SU-DHL-6 (cell line): ENCODE measurements around the gene RAB11A.

Experiments used
- H2AFZ ChIP-seq: fragments of 200-600 bp; sonication (generic); 2 replicates; pipeline ENCODE4 v1.6.1; 2014; ENCODE audit warnings: low read depth, mild to moderate bottlenecking, moderate library complexity, mixed read lengths, antibody characterized with exemption, low read length; ENCODE audit not compliant: severe bottlenecking
- H3F3A ChIP-seq: fragments of 200-600 bp; shearing (Covaris generic); 2 replicates; pipeline ENCODE4 v1.6.0; 2016; ENCODE audit warnings: antibody characterized with exemption, mild to moderate bottlenecking; ENCODE audit not compliant: insufficient read depth
- H3K27ac ChIP-seq: fragments of 200-600 bp; sonication (generic); 2 replicates; pipeline ENCODE4 v1.5.1; 2016; ENCODE audit warnings: low read depth, mild to moderate bottlenecking, low read length, moderate library complexity, mixed read lengths
- H3K27me3 ChIP-seq: fragments of 200-600 bp; sonication (generic), shearing (Covaris generic); 2 replicates; pipeline ENCODE4 v1.6.0; 2014; ENCODE audit warnings: mild to moderate bottlenecking, low read length
- H3K36me3 ChIP-seq: fragments of 200-600 bp; sonication (generic); 2 replicates; pipeline ENCODE4 v1.6.1; 2014; ENCODE audit warnings: mild to moderate bottlenecking, low read length, mixed read lengths
- H3K4me2 ChIP-seq: fragments of 300-600, 200-600 bp; shearing (Covaris generic), sonication (generic); 2 replicates; pipeline ENCODE4 v1.6.0; 2014; ENCODE audit warnings: low read length, low read depth, mild to moderate bottlenecking; ENCODE audit not compliant: poor library complexity, severe bottlenecking
- H3K4me3 ChIP-seq: fragments of 200-600 bp; sonication (generic); 2 replicates; pipeline ENCODE4 v1.5.1; 2014; ENCODE audit warnings: antibody characterized with exemption, low read length, mild to moderate bottlenecking, mixed read lengths; ENCODE audit not compliant: insufficient read depth, poor library complexity, severe bottlenecking
- H3K79me2 ChIP-seq: fragments of 200-600 bp; sonication (generic); 2 replicates; pipeline ENCODE4 v1.6.1; 2014; ENCODE audit warnings: mild to moderate bottlenecking, low read length, moderate library complexity; ENCODE audit not compliant: insufficient read depth
- H3K9ac ChIP-seq: fragments of 200-600 bp; sonication (generic); 2 replicates; pipeline ENCODE4 v1.7.0; 2014; ENCODE audit warnings: mild to moderate bottlenecking, low read length
- H3K9me2 ChIP-seq: fragments of 200-600 bp; sonication (generic); replicated peaks from 2 replicates; pipeline ENCODE4 v1.6.1; 2014; ENCODE audit warnings: low read length; ENCODE audit not compliant: insufficient read depth
- H3K9me3 ChIP-seq: fragments of 200-600 bp; sonication (generic); 2 replicates; pipeline ENCODE4 v1.6.1; 2014; ENCODE audit warnings: low read length, mixed read lengths; ENCODE audit not compliant: insufficient read depth
- H4K20me1 ChIP-seq: fragments of 200-600 bp; sonication (generic); 2 replicates; pipeline ENCODE4 v1.6.1; 2014; ENCODE audit warnings: low read depth, mild to moderate bottlenecking, antibody characterized with exemption, low read length, moderate library complexity, mixed read lengths
- EZH2phosphoT487 ChIP-seq: fragments of 200-600 bp; sonication (generic), shearing (Covaris generic); conservative IDR thresholded peaks from 2 replicates; pipeline ENCODE4 v1.6.1; 2018; ENCODE audit warnings: mild to moderate bottlenecking, antibody characterized with exemption, low read length, moderate library complexity, mixed read lengths
- TF ChIP-seq, protein P1 (sequence below): fragments of 200-600 bp; sonication (generic); IDR thresholded peaks from one replicate; pipeline ENCODE4 v1.5.1; 2017; ENCODE audit warnings: antibody characterized with exemption, mild to moderate bottlenecking, low read length, moderate library complexity; ENCODE audit not compliant: insufficient read depth, poor library complexity, severe bottlenecking

RAB11A gene

DNA sequence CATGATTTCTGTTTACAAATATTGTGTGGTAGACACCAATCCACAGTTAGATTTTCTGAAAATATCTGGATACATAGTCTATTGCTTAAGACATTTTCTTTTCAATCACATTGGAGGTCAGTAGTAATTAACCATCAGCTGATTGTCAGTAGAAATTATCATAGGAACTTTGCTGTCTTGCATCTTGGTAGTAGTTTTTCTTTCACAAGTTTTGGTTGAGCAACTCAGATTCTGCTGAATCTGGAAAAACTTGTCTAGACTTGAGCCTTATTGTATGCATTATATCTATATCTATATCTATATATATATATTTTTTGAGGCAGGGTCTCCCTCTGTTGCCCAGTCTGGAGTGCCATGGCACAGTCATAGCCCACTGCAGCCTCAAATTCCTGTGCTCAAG is 4.0 kb downstream of the RAB11A start:
- H3K27ac ChIP-seq = no peak overlapping the region
- no peaks in the 10 kb centered on the region for H3K9me2 ChIP-seq
- peaks cover 6% of the 10 kb centered on the region; the same call in 1 of the 2 replicates for H3K36me3 ChIP-seq
- peaks cover 83% of the 10 kb centered on the region for H3K79me2 ChIP-seq
- H3K27me3 ChIP-seq = no peaks in the 10 kb centered on the region
- peaks cover 16% of the 10 kb centered on the region for H4K20me1 ChIP-seq
- peak overlapping the region; percentile 4 for H3K4me2 ChIP-seq
- no peak overlapping the region for H3K4me3 ChIP-seq
- H2AFZ ChIP-seq = no peak overlapping the region
- peaks cover 4% of the 10 kb centered on the region; the same call in 1 of the 2 replicates for H3F3A ChIP-seq
- no peaks in the 10 kb centered on the region for H3K9me3 ChIP-seq
- H3K9ac ChIP-seq = no peak overlapping the region
- TF ChIP-seq, protein P1, sequence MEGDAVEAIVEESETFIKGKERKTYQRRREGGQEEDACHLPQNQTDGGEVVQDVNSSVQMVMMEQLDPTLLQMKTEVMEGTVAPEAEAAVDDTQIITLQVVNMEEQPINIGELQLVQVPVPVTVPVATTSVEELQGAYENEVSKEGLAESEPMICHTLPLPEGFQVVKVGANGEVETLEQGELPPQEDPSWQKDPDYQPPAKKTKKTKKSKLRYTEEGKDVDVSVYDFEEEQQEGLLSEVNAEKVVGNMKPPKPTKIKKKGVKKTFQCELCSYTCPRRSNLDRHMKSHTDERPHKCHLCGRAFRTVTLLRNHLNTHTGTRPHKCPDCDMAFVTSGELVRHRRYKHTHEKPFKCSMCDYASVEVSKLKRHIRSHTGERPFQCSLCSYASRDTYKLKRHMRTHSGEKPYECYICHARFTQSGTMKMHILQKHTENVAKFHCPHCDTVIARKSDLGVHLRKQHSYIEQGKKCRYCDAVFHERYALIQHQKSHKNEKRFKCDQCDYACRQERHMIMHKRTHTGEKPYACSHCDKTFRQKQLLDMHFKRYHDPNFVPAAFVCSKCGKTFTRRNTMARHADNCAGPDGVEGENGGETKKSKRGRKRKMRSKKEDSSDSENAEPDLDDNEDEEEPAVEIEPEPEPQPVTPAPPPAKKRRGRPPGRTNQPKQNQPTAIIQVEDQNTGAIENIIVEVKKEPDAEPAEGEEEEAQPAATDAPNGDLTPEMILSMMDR = no peak
- no peak for TF ChIP-seq EZH2phosphoT487

DNA sequence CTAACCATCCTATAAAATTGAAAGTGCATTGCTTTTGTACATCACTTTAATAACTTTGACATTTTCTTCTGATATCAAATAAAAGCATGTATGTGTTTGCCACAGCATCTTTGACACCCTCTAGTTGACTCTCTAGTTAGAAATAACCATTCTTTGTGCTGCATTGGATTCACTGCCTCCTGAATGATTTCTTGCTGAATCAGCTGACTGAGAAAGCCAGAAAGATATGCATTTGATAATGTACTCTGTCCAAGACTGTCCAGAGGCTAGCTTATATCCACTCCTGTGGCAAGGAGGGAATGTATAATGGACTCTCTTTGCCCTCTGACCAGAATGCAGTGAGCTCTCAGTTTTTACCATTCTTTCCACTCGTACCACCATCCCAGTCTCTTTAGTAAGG is 6.2 kb downstream of the RAB11A start:
- no peak overlapping the region for H3K9ac ChIP-seq
- peaks cover 4% of the 10 kb centered on the region; the same call in 1 of the 2 replicates for H3F3A ChIP-seq
- no peaks in the 10 kb centered on the region for H3K9me3 ChIP-seq
- no peak overlapping the region for H3K4me2 ChIP-seq
- TF ChIP-seq EZH2phosphoT487 = no peak
- TF ChIP-seq, protein P1 = no peak
- H3K9me2 ChIP-seq = no peaks in the 10 kb centered on the region
- H4K20me1 ChIP-seq = peaks cover 16% of the 10 kb centered on the region
- H3K4me3 ChIP-seq = no peak overlapping the region
- H3K27me3 ChIP-seq = no peaks in the 10 kb centered on the region
- peaks cover 23% of the 10 kb centered on the region for H3K36me3 ChIP-seq
- peaks cover 72% of the 10 kb centered on the region for H3K79me2 ChIP-seq
- no peak overlapping the region for H2AFZ ChIP-seq
- no peak overlapping the region for H3K27ac ChIP-seq

DNA sequence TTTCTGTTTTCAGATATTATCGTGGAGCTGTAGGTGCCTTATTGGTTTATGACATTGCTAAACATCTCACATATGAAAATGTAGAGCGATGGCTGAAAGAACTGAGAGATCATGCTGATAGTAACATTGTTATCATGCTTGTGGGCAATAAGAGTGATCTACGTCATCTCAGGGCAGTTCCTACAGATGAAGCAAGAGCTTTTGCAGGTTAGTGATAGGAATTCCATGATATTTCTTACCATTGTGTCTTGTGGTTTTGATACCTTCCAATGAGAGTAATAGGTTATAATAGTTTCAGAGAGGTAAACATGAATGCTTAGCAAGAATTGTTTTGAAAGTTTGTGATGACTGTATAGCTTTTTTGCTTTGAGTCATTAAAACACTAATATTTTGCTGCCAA is 8.5 kb downstream of the RAB11A start:
- Histone ChIP-seq H3K27me3 (no peaks in the 10 kb centered on the region), H3K9me3 (no peaks in the 10 kb centered on the region), H3K79me2 (peaks cover 49% of the 10 kb centered on the region), H3K9me2 (no peaks in the 10 kb centered on the region), H3K4me3 (no peak overlapping the region), H4K20me1 (peaks cover 6% of the 10 kb centered on the region; the same call in 1 of the 2 replicates), H3K36me3 (peaks cover 39% of the 10 kb centered on the region), H3K4me2 (no peak overlapping the region), H3K9ac (no peak overlapping the region), H3F3A (no peaks in the 10 kb centered on the region; the same call in 1 of the 2 replicates), H2AFZ (no peak overlapping the region), H3K27ac (no peak overlapping the region)
- TF ChIP-seq EZH2phosphoT487 = no peak
- TF ChIP-seq, protein P1 = no peak
